Activated naive CD4-positive, alpha-beta T cell treated with anti-CD3 and anti-CD28 coated beads, Interleukin-2, amount 10 ng/mL, durations not matched to agents 5 hours and 36 hours (primary cell): ENCODE measurements around the gene TARS1. TPM values are rescaled to one million over a fixed set of nuclear protein-coding genes. Genes with fewer than 3 reads are reported as not detected.

Experiments used
- total RNA-seq, 2 experiments: library from RNA; stranded (reverse); gene quantifications; one replicate each; pipeline ENCODE4 v1.2.3, GENCODE V29; 2021

The TARS1 gene
- 100 to 1,000 TPM; 146 to 148 TPM for total RNA-seq

GRCh38 chr5:33440482-33441240 is at the start of gene TARS1:
TSS of gene TARS1 (plus strand) at chr5:33440965. CDS start at chr5:33441087, 122 bp downstream.

